ENCODE data around the gene RNF169. TPM values are rescaled to one million over a fixed set of nuclear protein-coding genes. Genes with fewer than 3 reads are reported as not detected.

Gene RNF169
- total and polyA plus RNA-seq, 9 of the 15 experiments (the other 6 are each of a cell fraction or from before 2014, with no cell fraction given), result 0.68 to 18.1 (median 10.1) TPM

DNA sequence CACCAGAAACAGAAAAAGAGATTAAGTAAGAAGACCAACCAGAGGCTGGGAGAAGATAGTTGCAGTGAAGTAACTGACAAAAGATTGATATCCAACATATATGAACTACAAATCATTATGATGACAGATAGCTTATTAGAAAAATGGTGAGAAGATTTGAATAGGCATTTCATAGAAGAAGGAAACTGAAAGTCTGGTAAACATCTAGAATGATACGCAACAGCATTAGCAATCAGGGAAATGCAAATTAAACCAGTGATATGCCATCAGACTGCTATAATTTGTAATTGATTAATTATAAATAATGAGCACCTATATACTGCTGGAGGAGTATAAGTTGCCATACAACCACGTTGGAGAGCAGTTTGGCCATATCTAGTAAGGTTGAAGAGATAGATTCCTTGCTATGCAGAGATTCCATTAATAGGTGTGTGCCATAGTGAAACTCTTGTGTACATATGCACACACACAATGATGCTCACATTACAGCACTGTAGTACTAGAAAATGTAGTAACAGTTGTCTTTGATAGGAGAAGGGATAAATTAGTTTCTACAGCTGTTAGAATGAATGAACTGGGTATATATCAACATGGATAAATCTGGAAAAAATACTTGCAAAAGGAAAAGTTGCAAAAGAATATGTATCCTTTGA lies 20.5 kb downstream of the RNF169 start (continued):
- TF ChIP-seq ZNF518B (CRISPR knock-in tag; IDR thresholded peaks at IDR 0.05), result no peak
- no peak for TF ChIP-seq ZFX (CRISPR knock-in tag; IDR thresholded peaks at IDR 0.05)
- TF ChIP-seq KLF16 (IDR thresholded peaks at IDR 0.05), result no peak
- TF ChIP-seq ELF1 (tag; IDR thresholded peaks at IDR 0.05), result no peak
- no peak for TF ChIP-seq ZFP36 (IDR thresholded peaks at IDR 0.05; ENCODE audit: low read depth, low read length, partially characterized antibody)
- no peak for TF ChIP-seq ZNF449 (CRISPR knock-in tag; IDR thresholded peaks at IDR 0.05)
- no peak for TF ChIP-seq ZNF184 (CRISPR knock-in tag; IDR thresholded peaks at IDR 0.05)
- TF ChIP-seq SMARCC2 (IDR thresholded peaks at IDR 0.05; ENCODE audit: low read depth), result no peak
- TF ChIP-seq HSF4 (CRISPR knock-in tag; IDR thresholded peaks at IDR 0.05; ENCODE audit: borderline replicate concordance), result no peak
- TF ChIP-seq CREB3L1 (IDR thresholded peaks at IDR 0.05; ENCODE audit: borderline replicate concordance, low read depth), result no peak
- TF ChIP-seq ZBTB8A (IDR thresholded peaks at IDR 0.05; ENCODE audit: partially characterized antibody), result no peak
- no peak for TF ChIP-seq RUNX1 (IDR thresholded peaks at IDR 0.05; ENCODE audit: low read depth)
- TF ChIP-seq CGGBP1 (CRISPR knock-in tag; IDR thresholded peaks at IDR 0.05), result no peak

Data from K562 (cell line).